ENCODE data around the gene ENTREP3. TPM values are rescaled to one million over a fixed set of nuclear protein-coding genes. Genes with fewer than 3 reads are reported as not detected.

ENTREP3 gene
- total RNA-seq, 1 experiment from 2014 or later, result 69.9 TPM

GRCh38 chr1:155284476-155284875, 29.2 kb upstream of the ENTREP3 start:
- no peak overlapping the region for H3K27ac ChIP-seq (ENCODE audit: low read depth, low read length)
- H4K20me1 ChIP-seq (ENCODE audit: insufficient read depth), result no peaks in the 10 kb centered on the region
- intact Hi-C loops (cut with micrococcal nuclease), result no loop called here
- no peak overlapping the region for H3K4me2 ChIP-seq (ENCODE audit: low read length)
- BruUV-seq (replicated peaks), result no TSS peak
- H3K4me1 ChIP-seq (ENCODE audit: control insufficient read depth in 1 of 2, insufficient read depth in 2 of 2, low read length in 2 of 2), result no peaks in the 10 kb centered on the region
- TF ChIP-seq POLR2A (IDR thresholded peaks at IDR 0.05; ENCODE audit: borderline replicate concordance, extremely low read depth, insufficient read depth, insufficient read length), result no peak
- H3K79me2 ChIP-seq (ENCODE audit: insufficient read depth, low read length), result no peaks in the 10 kb centered on the region
- no peak for ATAC-seq
- POLR2A ChIA-PET, result no interaction called here
- no peaks in the 10 kb centered on the region for H3K27me3 ChIP-seq (ENCODE audit: insufficient read depth, low read length)
- no peak overlapping the region for H3K9ac ChIP-seq (ENCODE audit: low read length)
- H3K36me3 ChIP-seq (ENCODE audit: control insufficient read depth in 1 of 2, insufficient read depth in 2 of 2, low read length in 2 of 2), result no peaks in the 10 kb centered on the region
- no peaks in the 10 kb centered on the region for H3K9me3 ChIP-seq (ENCODE audit: control insufficient read depth in 1 of 2, insufficient read depth in 1 of 2, low read depth in 1 of 2, low read length in 2 of 2)
- CTCF ChIA-PET, result no interaction called here
- RAD21 ChIA-PET (ENCODE audit: low non-redundant PET in 1 of 2, low total read pairs in 2 of 2, uncharacterized antibody in 2 of 2, unreplicated experiment in 2 of 2), result no interaction called here
- no peak overlapping the region for H2AFZ ChIP-seq (ENCODE audit: low read depth, low read length, poor library complexity, severe bottlenecking)
- no peak overlapping the region for H3K4me3 ChIP-seq (replicated peaks in 1 of 2; ENCODE audit: low read depth in 1 of 2, low read length in 2 of 2)
- DNase-seq (ENCODE audit: low read depth, low spot score), result no peak
- no peaks in the 10 kb centered on the region for H3K9me2 ChIP-seq (ENCODE audit: insufficient read depth)

DNA sequence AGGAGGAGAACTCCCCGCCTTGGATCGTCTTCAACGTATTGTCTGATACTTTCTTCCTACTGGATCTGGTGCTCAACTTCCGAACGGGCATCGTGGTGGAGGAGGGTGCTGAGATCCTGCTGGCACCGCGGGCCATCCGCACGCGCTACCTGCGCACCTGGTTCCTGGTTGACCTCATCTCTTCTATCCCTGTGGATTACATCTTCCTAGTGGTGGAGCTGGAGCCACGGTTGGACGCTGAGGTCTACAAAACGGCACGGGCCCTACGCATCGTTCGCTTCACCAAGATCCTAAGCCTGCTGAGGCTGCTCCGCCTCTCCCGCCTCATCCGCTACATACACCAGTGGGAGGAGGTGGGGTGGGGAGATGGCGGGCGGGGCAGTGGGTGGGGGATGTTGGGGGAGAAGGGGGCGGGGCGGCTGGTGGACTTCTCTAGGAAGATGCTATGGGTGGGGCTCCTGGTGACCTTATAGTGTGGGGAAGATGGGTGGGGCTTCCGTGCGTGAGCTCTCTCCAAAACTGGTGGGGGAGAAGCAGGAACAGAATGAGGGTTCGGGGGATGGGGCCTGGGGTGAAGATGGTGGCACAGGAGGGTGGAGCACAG, 27.3 kb upstream of the ENTREP3 start:
- H3K9ac ChIP-seq (ENCODE audit: low read length), result no peak overlapping the region
- ChIA-PET CTCF (no interaction called here), RAD21 (ENCODE audit: low non-redundant PET in 1 of 2, low total read pairs in 2 of 2, uncharacterized antibody in 2 of 2, unreplicated experiment in 2 of 2) (no interaction called here), POLR2A (no interaction called here)
- no peak for ATAC-seq
- H4K20me1 ChIP-seq (ENCODE audit: insufficient read depth), result no peaks in the 10 kb centered on the region
- no peaks in the 10 kb centered on the region for H3K9me2 ChIP-seq (ENCODE audit: insufficient read depth)
- H3K36me3 ChIP-seq (ENCODE audit: control insufficient read depth in 1 of 2, insufficient read depth in 2 of 2, low read length in 2 of 2), result no peaks in the 10 kb centered on the region
- no peak overlapping the region for H3K4me2 ChIP-seq (ENCODE audit: low read length)
- H3K4me3 ChIP-seq (replicated peaks in 1 of 2; ENCODE audit: low read depth in 1 of 2, low read length in 2 of 2), result no peak overlapping the region
- peaks cover 0 to 10% of the 10 kb centered on the region in 2 experiments; a peak in 2 of 4 replicates for H3K4me1 ChIP-seq (ENCODE audit: control insufficient read depth in 1 of 2, insufficient read depth in 2 of 2, low read length in 2 of 2)
- no peaks in the 10 kb centered on the region for H3K79me2 ChIP-seq (ENCODE audit: insufficient read depth, low read length)
- H3K9me3 ChIP-seq (ENCODE audit: control insufficient read depth in 1 of 2, insufficient read depth in 1 of 2, low read depth in 1 of 2, low read length in 2 of 2), result no peaks in the 10 kb centered on the region
- DNase-seq (ENCODE audit: low read depth, low spot score), result no peak
- no peak overlapping the region for H2AFZ ChIP-seq (ENCODE audit: low read depth, low read length, poor library complexity, severe bottlenecking)
- TF ChIP-seq EGR1 (IDR thresholded peaks at IDR 0.05; ENCODE audit: low read depth) (no peak), CBX3 (IDR thresholded peaks at IDR 0.05; ENCODE audit: low read depth) (no peak), MAX (IDR thresholded peaks at IDR 0.05) (no peak), ZFX (IDR thresholded peaks at IDR 0.05) (no peak), CEBPB (IDR thresholded peaks at IDR 0.05; ENCODE audit: low read depth) (no peak), JUND (IDR thresholded peaks at IDR 0.05) (no peak), SIN3A (IDR thresholded peaks at IDR 0.05; ENCODE audit: low read depth) (no peak), REST (IDR thresholded peaks at IDR 0.05; ENCODE audit: low read depth) (no peak), SP1 (IDR thresholded peaks at IDR 0.05; ENCODE audit: low read depth) (no peak), ATF3 (IDR thresholded peaks at IDR 0.05) (no peak), EZH2phosphoT487 (IDR thresholded peaks at IDR 0.05; ENCODE audit: borderline replicate concordance) (no peak), FOSL1 (IDR thresholded peaks at IDR 0.05; ENCODE audit: low read depth) (no peak)
- TF ChIP-seq, protein P1, sequence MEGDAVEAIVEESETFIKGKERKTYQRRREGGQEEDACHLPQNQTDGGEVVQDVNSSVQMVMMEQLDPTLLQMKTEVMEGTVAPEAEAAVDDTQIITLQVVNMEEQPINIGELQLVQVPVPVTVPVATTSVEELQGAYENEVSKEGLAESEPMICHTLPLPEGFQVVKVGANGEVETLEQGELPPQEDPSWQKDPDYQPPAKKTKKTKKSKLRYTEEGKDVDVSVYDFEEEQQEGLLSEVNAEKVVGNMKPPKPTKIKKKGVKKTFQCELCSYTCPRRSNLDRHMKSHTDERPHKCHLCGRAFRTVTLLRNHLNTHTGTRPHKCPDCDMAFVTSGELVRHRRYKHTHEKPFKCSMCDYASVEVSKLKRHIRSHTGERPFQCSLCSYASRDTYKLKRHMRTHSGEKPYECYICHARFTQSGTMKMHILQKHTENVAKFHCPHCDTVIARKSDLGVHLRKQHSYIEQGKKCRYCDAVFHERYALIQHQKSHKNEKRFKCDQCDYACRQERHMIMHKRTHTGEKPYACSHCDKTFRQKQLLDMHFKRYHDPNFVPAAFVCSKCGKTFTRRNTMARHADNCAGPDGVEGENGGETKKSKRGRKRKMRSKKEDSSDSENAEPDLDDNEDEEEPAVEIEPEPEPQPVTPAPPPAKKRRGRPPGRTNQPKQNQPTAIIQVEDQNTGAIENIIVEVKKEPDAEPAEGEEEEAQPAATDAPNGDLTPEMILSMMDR (IDR thresholded peaks at IDR 0.05 in 2 of 3, conservative IDR thresholded peaks at IDR 0.05 in 1 of 3; ENCODE audit: borderline replicate concordance in 1 of 3, insufficient read depth in 1 of 3, low read depth in 2 of 3, low read length in 2 of 3), result no peak
- BruUV-seq (replicated peaks), result no TSS peak
- H3K27me3 ChIP-seq (ENCODE audit: insufficient read depth, low read length), result no peaks in the 10 kb centered on the region
- no peak overlapping the region for H3K27ac ChIP-seq (ENCODE audit: low read depth, low read length)
- intact Hi-C loops (cut with micrococcal nuclease), result no loop called here

All from HCT116 (cell line).